IMR-90 (cell line): ENCODE measurements around the gene GLIPR1L2. TPM values are rescaled to one million over a fixed set of nuclear protein-coding genes. Genes with fewer than 3 reads are reported as not detected.

Experiments used
- ATAC-seq: fragments of 200-7000 bp; cut with Tn5 transposase; 2 replicates; pipeline ENCODE4 v1.9.1; 2020; ENCODE audit warnings: low read depth, mild to moderate bottlenecking, moderate library complexity
- BruUV-seq: library from RNA; stranded (reverse); fragments of 400-500 nt; replicated peaks from 2 replicates; lab custom pipeline; 2021; lab: Mats Ljungman, UMichigan
- CTCF ChIA-PET: fragments of 300-600 bp; formaldehyde crosslinking; extraction: SDS; loops from one replicate; lab custom pipeline; 2021; ENCODE audit warnings: antibody characterized with exemption; lab: Yijun Ruan, JAX
- POLR2A ChIA-PET: fragments of 300-600 bp; sonication (Branson Sonifier 250); formaldehyde crosslinking; loops from one replicate; lab custom pipeline; 2022; ENCODE audit warnings: antibody characterized with exemption; ENCODE audit not compliant: unreplicated experiment; lab: Charles Lee
- DNase-seq: peaks from one replicate; pipeline ENCODE4 v3.0.0; 2013
- H2AFZ ChIP-seq: replicated peaks from 2 replicates; pipeline ENCODE3; 2013; ENCODE audit warnings: low read length, mild to moderate bottlenecking; ENCODE audit not compliant: poor library complexity
- H2AK5ac ChIP-seq: 2 replicates; pipeline ENCODE4 v1.6.1; 2013; ENCODE audit warnings: low read depth, low read length, inconsistent platforms
- H2AK9ac ChIP-seq: replicated peaks from 2 replicates; pipeline ENCODE3; 2013; ENCODE audit warnings: mild to moderate bottlenecking, low read depth, low read length, moderate library complexity; ENCODE audit not compliant: poor library complexity
- H2BK120ac ChIP-seq: 2 replicates; pipeline ENCODE4 v1.6.1; 2013; ENCODE audit warnings: low read depth, low read length, inconsistent platforms
- H2BK15ac ChIP-seq: 3 replicates; pipeline ENCODE4 v1.6.1; 2013; ENCODE audit warnings: low read depth, low read length, inconsistent platforms
- H2BK20ac ChIP-seq: 2 replicates; pipeline ENCODE4 v1.6.1; 2013; ENCODE audit warnings: low read depth, mild to moderate bottlenecking, inconsistent platforms, low read length, moderate library complexity
- H2BK5ac ChIP-seq: 2 replicates; pipeline ENCODE4 v1.6.1; 2013; ENCODE audit warnings: mild to moderate bottlenecking, low read depth, low read length, inconsistent platforms; ENCODE audit not compliant: poor library complexity, severe bottlenecking
- H3K14ac ChIP-seq: replicated peaks from 2 replicates; pipeline ENCODE4 v1.6.1; 2013; ENCODE audit warnings: low read depth, low read length, inconsistent platforms
- H3K18ac ChIP-seq: 2 replicates; pipeline ENCODE4 v1.6.1; 2013; ENCODE audit warnings: low read depth, low read length, control low read depth
- H3K23ac ChIP-seq: 2 replicates; pipeline ENCODE4 v1.6.1; 2013; ENCODE audit warnings: low read depth, low read length, inconsistent platforms
- H3K27ac ChIP-seq: 2 replicates; pipeline ENCODE4 v1.5.1; 2013; ENCODE audit warnings: mild to moderate bottlenecking, control low read depth, low read length; ENCODE audit not compliant: insufficient read depth
- H3K27me3 ChIP-seq: 2 replicates; pipeline ENCODE4 v1.6.1; 2013; ENCODE audit warnings: low read length; ENCODE audit not compliant: control insufficient read depth, insufficient read depth
- H3K36me3 ChIP-seq: 2 replicates; pipeline ENCODE4 v1.6.1; 2013; ENCODE audit warnings: low read length, mixed read lengths; ENCODE audit not compliant: control insufficient read depth, insufficient read depth
- H3K4ac ChIP-seq: 2 replicates; pipeline ENCODE4 v1.6.1; 2013; ENCODE audit warnings: low read depth, low read length, inconsistent platforms
- H3K4me1 ChIP-seq: 2 replicates; pipeline ENCODE4 v1.6.1; 2013; ENCODE audit warnings: low read length, mixed read lengths; ENCODE audit not compliant: control insufficient read depth, insufficient read depth
- H3K4me2 ChIP-seq: 2 replicates; pipeline ENCODE4 v1.6.1; 2013; ENCODE audit warnings: low read depth, mild to moderate bottlenecking, control low read depth, low read length, moderate library complexity
- H3K4me3 ChIP-seq: 2 replicates; pipeline ENCODE4 v1.5.1; 2013; ENCODE audit warnings: low read depth, mild to moderate bottlenecking, control low read depth, low read length, moderate library complexity; ENCODE audit not compliant: insufficient read depth
- H3K56ac ChIP-seq: 2 replicates; pipeline ENCODE4 v1.6.1; 2013; ENCODE audit warnings: low read length, inconsistent platforms; ENCODE audit not compliant: insufficient read depth; ENCODE audit errors: extremely low read depth
- H3K79me1 ChIP-seq, 2 experiments: 2 replicates each; pipeline ENCODE4 v1.6.1; 2013; ENCODE audit warnings: low read length in 2 of 2, inconsistent platforms in 1 of 2, low read depth in 1 of 2
- H3K9ac ChIP-seq: 2 replicates; pipeline ENCODE4 v1.6.1; 2013; ENCODE audit warnings: low read depth, low read length, control low read depth
- H3K9me1 ChIP-seq: 2 replicates; pipeline ENCODE4 v1.6.1; 2013; ENCODE audit warnings: low read length, inconsistent platforms; ENCODE audit not compliant: insufficient read depth
- H3K9me3 ChIP-seq: 2 replicates; pipeline ENCODE4 v1.6.1; 2013; ENCODE audit warnings: low read length; ENCODE audit not compliant: control insufficient read depth, insufficient read depth
- H4K20me1 ChIP-seq: 2 replicates; pipeline ENCODE4 v1.6.1; 2013; ENCODE audit warnings: low read length, inconsistent platforms; ENCODE audit not compliant: insufficient read depth
- H4K5ac ChIP-seq: 2 replicates; pipeline ENCODE4 v1.6.1; 2013; ENCODE audit warnings: mild to moderate bottlenecking, low read depth, low read length, control low read depth
- H4K8ac ChIP-seq, 2 experiments: 2 replicates each; pipeline ENCODE4 v1.6.1; 2013; ENCODE audit warnings: low read depth in 2 of 2, low read length in 2 of 2, control low read depth in 1 of 2, inconsistent platforms in 1 of 2
- H4K91ac ChIP-seq: 2 replicates; pipeline ENCODE4 v1.6.1; 2013; ENCODE audit warnings: low read depth, low read length, inconsistent platforms; ENCODE audit not compliant: insufficient read depth
- FOS ChIP-seq: fragments of 150-350 bp; IDR thresholded peaks from 2 replicates; pipeline ENCODE4 v1.6.1; 2016; ENCODE audit warnings: low read depth, low read length
- WGBS, 2 experiments: methylation state at CpG; one replicate each; pipeline versions ENCODE4 v1.1.5 to v1.1.7; 2013; ENCODE audit warnings: missing lambda C conversion rate in 2 of 2; ENCODE audit not compliant: insufficient read length in 1 of 2; ENCODE audit errors: extremely low coverage in 2 of 2; 5-methylcytosine and 5-hydroxymethylcytosine counted together
- dilution Hi-C: fragments of 300-500 bp; cut with HindIII; formaldehyde crosslinking; loops from one replicate; pipeline ENCODE4 v1.14.3; 2018; ENCODE audit warnings: low sequenced_read_pairs; ENCODE audit not compliant: unreplicated experiment
- in situ Hi-C: fragments of 300-500 bp; cut with MboI; formaldehyde crosslinking; loops from 3 replicates; pipeline ENCODE4 v1.14.3; 2019; ENCODE audit warnings: low sequenced_read_pairs, inconsistent platforms, mixed read lengths
- intact Hi-C: fragments of 100-400 bp; cut with micrococcal nuclease; formaldehyde crosslinking; loops from 2 replicates; pipeline ENCODE4 v1.10.0; 2022
- polyA plus RNA-seq, 3 experiments: library from polyadenylated mRNA; depleted of rRNA; stranded (reverse); fragments of >200 nt; gene quantifications; 2 replicates each; pipeline ENCODE4 v1.2.3, GENCODE V29; 2012; ENCODE audit warnings: low replicate concordance in 1 of 3
- total RNA-seq: library from RNA; depleted of rRNA; stranded (reverse); fragments of >200 nt; gene quantifications from 2 replicates; pipeline ENCODE4 v1.2.3, GENCODE V29; 2012

The GLIPR1L2 gene
- total and polyA plus RNA-seq, 2 of the 4 experiments (the other 2 are of a cell fraction), result 0.07 TPM; not detected in 1

DNA sequence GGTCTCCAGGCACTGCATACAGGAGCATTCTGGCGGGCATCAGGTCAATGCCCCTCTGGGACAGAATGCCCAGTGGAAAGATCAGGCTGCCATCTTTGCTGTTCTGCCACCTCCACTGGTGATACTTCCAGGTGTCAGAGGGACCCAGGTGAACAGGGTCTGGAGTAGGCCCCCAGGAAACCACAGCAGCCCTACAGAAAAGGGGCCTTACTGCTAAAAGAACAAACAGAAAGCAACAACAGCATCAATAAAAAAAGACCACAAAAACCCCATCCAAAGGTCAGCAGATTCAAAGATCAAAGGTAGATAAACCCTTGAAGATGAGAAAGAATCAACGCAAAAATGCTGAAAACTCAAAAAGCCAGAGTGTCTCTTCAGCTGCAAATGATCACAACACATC is 40.5 kb upstream of the GLIPR1L2 start:
- H3K79me1 ChIP-seq, result no peaks in the 10 kb centered on the region
- no peak overlapping the region for H3K14ac ChIP-seq
- no peak overlapping the region for H3K9ac ChIP-seq
- H3K4me1 ChIP-seq, result no peaks in the 10 kb centered on the region
- POLR2A ChIA-PET, result no interaction called here
- H2BK120ac ChIP-seq, result no peak overlapping the region
- no peak overlapping the region for H3K56ac ChIP-seq
- BruUV-seq, result no TSS peak
- no peak overlapping the region for H4K8ac ChIP-seq
- CTCF ChIA-PET, result no interaction called here
- intact Hi-C loops (no loop called here), in situ Hi-C loops (no loop called here), dilution Hi-C loops (no loop called here)
- no peaks in the 10 kb centered on the region for H4K20me1 ChIP-seq
- no peaks in the 10 kb centered on the region for H3K27me3 ChIP-seq
- H2AK5ac ChIP-seq, result no peak overlapping the region
- no peak overlapping the region for H3K4me3 ChIP-seq
- no peak overlapping the region for H3K4me2 ChIP-seq
- peaks cover 2% of the 10 kb centered on the region; the same call in 1 of the 2 replicates for H3K9me3 ChIP-seq
- H2AFZ ChIP-seq, result no peak overlapping the region
- no peaks in the 10 kb centered on the region for H3K36me3 ChIP-seq
- H3K4ac ChIP-seq, result no peak overlapping the region
- DNase-seq (no peak), ATAC-seq (no peak)
- H3K23ac ChIP-seq, result no peak overlapping the region
- no peak overlapping the region for H2BK5ac ChIP-seq
- no peak for TF ChIP-seq FOS
- H3K18ac ChIP-seq, result no peak overlapping the region
- no peak overlapping the region for H2BK15ac ChIP-seq
- H3K27ac ChIP-seq, result no peak overlapping the region
- no peak overlapping the region for H2BK20ac ChIP-seq
- no peak overlapping the region for H2AK9ac ChIP-seq
- no peak overlapping the region for H4K91ac ChIP-seq
- no peak overlapping the region for H4K5ac ChIP-seq
- no peaks in the 10 kb centered on the region for H3K9me1 ChIP-seq
- no CpG with 5 or more reads among the region's 2 CpGs for WGBS, 2 experiments
